ENCODE results near the gene CPNE1.

- TF ChIP-seq CTCF (IDR thresholded peaks at IDR 0.05; ENCODE audit: low read depth, low read length) = no peak
- no peak for TF ChIP-seq EZH2phosphoT487 (IDR thresholded peaks at IDR 0.05; ENCODE audit: low read depth)
Measured at GRCh38 chr20:35603695-35604448, 60.8 kb downstream of the CPNE1 start.
